DOHH2 (cell line): ENCODE measurements around the gene DENND6A.
"Not testable (repeated sequence)": the region's sequence is repeated elsewhere in the genome, so short reads cannot be mapped to it uniquely, and the experiment has no call there.

Experiments used
- H3F3A ChIP-seq: fragments of 200-600 bp; sonication (generic), shearing (Covaris generic); 2 replicates; pipeline ENCODE4 v1.6.0; 2016; ENCODE audit warnings: antibody characterized with exemption, mild to moderate bottlenecking; ENCODE audit not compliant: control insufficient read depth, insufficient read depth
- H3K27ac ChIP-seq: fragments of 200-600 bp; sonication (generic); 2 replicates; pipeline ENCODE4 v1.5.1; 2014; ENCODE audit warnings: low read depth, mild to moderate bottlenecking, low read length, moderate library complexity
- H3K27me3 ChIP-seq: fragments of 200-600 bp; sonication (generic); 2 replicates; pipeline ENCODE4 v1.6.1; 2014; ENCODE audit warnings: mild to moderate bottlenecking, low read length, mixed read lengths; ENCODE audit not compliant: control insufficient read depth
- H3K36me3 ChIP-seq: fragments of 200-600 bp; sonication (generic); 2 replicates; pipeline ENCODE4 v1.6.1; 2014; ENCODE audit warnings: mild to moderate bottlenecking, low read length, moderate library complexity, mixed read lengths; ENCODE audit not compliant: control insufficient read depth
- H3K4me1 ChIP-seq: fragments of 200-600 bp; sonication (generic); 2 replicates; pipeline ENCODE4 v1.6.1; 2014; ENCODE audit warnings: mild to moderate bottlenecking, low read length, mixed read lengths; ENCODE audit not compliant: control insufficient read depth
- H3K4me2 ChIP-seq: fragments of 200-600 bp; sonication (generic); 2 replicates; pipeline ENCODE4 v1.6.0; 2014; ENCODE audit warnings: mild to moderate bottlenecking, low read length, moderate library complexity
- H3K4me3 ChIP-seq: fragments of 200-600 bp; sonication (generic); 2 replicates; pipeline ENCODE4 v1.5.1; 2014; ENCODE audit warnings: mild to moderate bottlenecking, low read length, mixed read lengths
- H3K79me2 ChIP-seq: fragments of 200-600 bp; sonication (generic); 2 replicates; pipeline ENCODE4 v1.6.1; 2014; ENCODE audit warnings: mild to moderate bottlenecking, low read length, mixed read lengths; ENCODE audit not compliant: control insufficient read depth
- H3K9me2 ChIP-seq: fragments of 200-600 bp; sonication (generic); replicated peaks from 2 replicates; pipeline ENCODE4 v1.6.1; 2014; ENCODE audit warnings: mild to moderate bottlenecking, low read length, mixed read lengths; ENCODE audit not compliant: control insufficient read depth
- H3K9me3 ChIP-seq: fragments of 200-600 bp; sonication (generic); 2 replicates; pipeline ENCODE4 v1.6.1; 2014; ENCODE audit warnings: antibody characterized with exemption, low read length, mixed read lengths; ENCODE audit not compliant: control insufficient read depth, insufficient read depth
- H4K20me1 ChIP-seq: fragments of 200-600 bp; sonication (generic); 2 replicates; pipeline ENCODE4 v1.6.0; 2014; ENCODE audit warnings: low read depth, mild to moderate bottlenecking, antibody characterized with exemption, low read length, moderate library complexity; ENCODE audit not compliant: control insufficient read depth, insufficient read depth
- EZH2phosphoT487 ChIP-seq: fragments of 200-600 bp; sonication (generic); IDR thresholded peaks from 2 replicates; pipeline ENCODE4 v1.6.1; 2017; ENCODE audit warnings: borderline replicate concordance, mild to moderate bottlenecking, antibody characterized with exemption, low read length, moderate library complexity, mixed read lengths
- TF ChIP-seq, protein P1 (sequence below): fragments of 200-600 bp; sonication (generic); IDR thresholded peaks from one replicate; pipeline ENCODE4 v1.5.1; 2014; ENCODE audit warnings: antibody characterized with exemption, mild to moderate bottlenecking, low read depth, low read length; ENCODE audit not compliant: poor library complexity, severe bottlenecking

The DENND6A gene

GRCh38 chr3:57709559-57709958 is 16.7 kb upstream of the DENND6A start:
- Histone ChIP-seq H3K9me3 (no peaks in the 10 kb centered on the region; the same call in 1 of the 2 replicates), H3K4me1 (peaks cover 9% of the 10 kb centered on the region), H3K36me3 (no peaks in the 10 kb centered on the region), H3K27me3 (peaks cover 5% of the 10 kb centered on the region; the same call in 1 of the 2 replicates), H4K20me1 (no peaks in the 10 kb centered on the region), H3K4me3 (no peak overlapping the region), H3K9me2 (no peaks in the 10 kb centered on the region), H3K4me2 (0 out of 2 replicates have a peak overlapping the region, but pooled peaks have one; percentile 3), H3K27ac (no peak overlapping the region), H3F3A (no peaks in the 10 kb centered on the region), H3K79me2 (no peaks in the 10 kb centered on the region)
- TF ChIP-seq, protein P1, sequence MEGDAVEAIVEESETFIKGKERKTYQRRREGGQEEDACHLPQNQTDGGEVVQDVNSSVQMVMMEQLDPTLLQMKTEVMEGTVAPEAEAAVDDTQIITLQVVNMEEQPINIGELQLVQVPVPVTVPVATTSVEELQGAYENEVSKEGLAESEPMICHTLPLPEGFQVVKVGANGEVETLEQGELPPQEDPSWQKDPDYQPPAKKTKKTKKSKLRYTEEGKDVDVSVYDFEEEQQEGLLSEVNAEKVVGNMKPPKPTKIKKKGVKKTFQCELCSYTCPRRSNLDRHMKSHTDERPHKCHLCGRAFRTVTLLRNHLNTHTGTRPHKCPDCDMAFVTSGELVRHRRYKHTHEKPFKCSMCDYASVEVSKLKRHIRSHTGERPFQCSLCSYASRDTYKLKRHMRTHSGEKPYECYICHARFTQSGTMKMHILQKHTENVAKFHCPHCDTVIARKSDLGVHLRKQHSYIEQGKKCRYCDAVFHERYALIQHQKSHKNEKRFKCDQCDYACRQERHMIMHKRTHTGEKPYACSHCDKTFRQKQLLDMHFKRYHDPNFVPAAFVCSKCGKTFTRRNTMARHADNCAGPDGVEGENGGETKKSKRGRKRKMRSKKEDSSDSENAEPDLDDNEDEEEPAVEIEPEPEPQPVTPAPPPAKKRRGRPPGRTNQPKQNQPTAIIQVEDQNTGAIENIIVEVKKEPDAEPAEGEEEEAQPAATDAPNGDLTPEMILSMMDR, result no peak
- no peak for TF ChIP-seq EZH2phosphoT487

- H3K27ac ChIP-seq, result no peak overlapping the region
- TF ChIP-seq EZH2phosphoT487, result no peak
- TF ChIP-seq, protein P1, result no peak
- no peak overlapping the region for H3K4me2 ChIP-seq
Observed at GRCh38 chr3:57709031-57709430, 16.2 kb upstream of the DENND6A start.

DNA sequence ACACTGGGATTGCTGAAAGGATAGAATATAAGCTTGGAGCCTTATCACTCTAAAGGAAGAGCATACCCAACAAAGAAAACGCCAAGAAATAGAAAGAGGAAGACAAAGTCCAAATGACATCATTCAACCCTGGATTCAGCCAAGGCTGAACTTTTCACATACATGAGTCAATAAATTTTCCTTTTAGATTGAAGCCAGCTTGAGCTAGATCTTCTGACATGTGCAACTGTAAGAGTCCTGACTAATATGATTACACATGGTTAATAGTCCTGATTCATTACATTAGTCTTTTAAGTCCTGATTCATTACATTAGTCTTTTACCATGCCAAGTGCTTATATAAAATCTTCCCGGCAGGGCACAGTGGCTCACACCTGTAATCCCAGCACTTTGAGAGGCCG is 13.6 kb upstream of the DENND6A start:
- H3K9me3 ChIP-seq, result no peaks in the 10 kb centered on the region; the same call in 1 of the 2 replicates
- no peaks in the 10 kb centered on the region for H4K20me1 ChIP-seq
- H3K4me3 ChIP-seq, result no peak overlapping the region
- no peaks in the 10 kb centered on the region for H3K36me3 ChIP-seq
- H3K4me2 ChIP-seq, result no peak overlapping the region
- no peaks in the 10 kb centered on the region for H3K79me2 ChIP-seq
- peaks cover 9% of the 10 kb centered on the region for H3K4me1 ChIP-seq
- H3K27me3 ChIP-seq, result peaks cover 5% of the 10 kb centered on the region; the same call in 1 of the 2 replicates
- no peaks in the 10 kb centered on the region for H3F3A ChIP-seq
- TF ChIP-seq EZH2phosphoT487, result no peak
- TF ChIP-seq, protein P1, result no peak
- no peak overlapping the region for H3K27ac ChIP-seq
- H3K9me2 ChIP-seq, result no peaks in the 10 kb centered on the region

More at GRCh38 chr3:57709031-57709430, 16.2 kb upstream of the DENND6A start:
- H3K36me3 ChIP-seq, result no peaks in the 10 kb centered on the region
- H3K4me1 ChIP-seq, result peaks cover 9% of the 10 kb centered on the region
- H3K79me2 ChIP-seq, result no peaks in the 10 kb centered on the region
- H3F3A ChIP-seq, result no peaks in the 10 kb centered on the region
- H3K27me3 ChIP-seq, result peaks cover 5% of the 10 kb centered on the region; the same call in 1 of the 2 replicates
- H3K9me2 ChIP-seq, result no peaks in the 10 kb centered on the region
- H4K20me1 ChIP-seq, result no peaks in the 10 kb centered on the region
- H3K4me3 ChIP-seq, result no peak overlapping the region
- no peaks in the 10 kb centered on the region; the same call in 1 of the 2 replicates for H3K9me3 ChIP-seq

DNA sequence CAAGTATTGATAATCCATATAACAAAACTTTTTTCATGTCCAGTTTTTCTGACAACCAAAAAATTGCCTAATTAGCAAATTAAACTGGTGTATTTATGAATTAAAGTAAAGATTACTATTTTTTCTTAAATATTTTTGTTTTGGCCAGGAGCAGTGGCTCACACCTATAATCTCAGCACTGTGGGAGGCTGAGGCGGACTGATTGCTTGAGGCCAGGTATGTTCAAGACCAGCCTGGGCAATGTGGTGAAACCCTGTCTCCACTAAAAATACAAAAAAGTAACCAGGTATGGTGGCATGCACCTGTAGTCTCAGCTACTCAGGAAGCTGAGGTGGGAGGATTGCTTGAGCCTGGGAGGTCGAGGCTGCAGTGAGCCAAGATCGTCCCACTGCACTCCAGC is 12.5 kb upstream of the DENND6A start:
- H3F3A ChIP-seq, H3K36me3 ChIP-seq, H3K27ac ChIP-seq, H3K9me3 ChIP-seq, H3K4me1 ChIP-seq, H4K20me1 ChIP-seq, H3K4me3 ChIP-seq, H3K4me2 ChIP-seq, H3K9me2 ChIP-seq, H3K27me3 ChIP-seq, H3K79me2 ChIP-seq: not testable (repeated sequence)
